Keratinocyte (primary cell): Measurements from ENCODE around the gene PRR19. TPM values are rescaled to one million over a fixed set of nuclear protein-coding genes. Genes with fewer than 3 reads are reported as not detected.

Experiments used
- DNase-seq: peaks from one replicate; pipeline ENCODE4 v3.0.0-alpha.2; 2011; ENCODE audit warnings: low read depth, missing footprints, low spot score
- FAIRE-seq: peaks from 2 replicates; lab custom pipeline; 2011; peaks lifted over from hg19 to GRCh38; lab: Jason Lieb, UNC
- H2AFZ ChIP-seq: 2 replicates; pipeline ENCODE4 v1.6.0; 2012; ENCODE audit warnings: low read length, control low read depth, inconsistent platforms; ENCODE audit not compliant: control insufficient read depth
- H3K27ac ChIP-seq: 2 replicates; pipeline ENCODE4 v1.5.1; 2011; ENCODE audit warnings: low read length; ENCODE audit not compliant: control insufficient read depth, insufficient read depth
- H3K27me3 ChIP-seq: 3 replicates; pipeline ENCODE4 v1.6.0; 2011; ENCODE audit warnings: low read length; ENCODE audit not compliant: control insufficient read depth, insufficient read depth; ENCODE audit errors: extremely low read depth
- H3K36me3 ChIP-seq, 2 experiments: 2 replicates in 1 of 2; 3 replicates in 1 of 2; pipeline ENCODE4 v1.5.1; 2011; ENCODE audit warnings: low read length in 2 of 2, mild to moderate bottlenecking in 1 of 2; ENCODE audit not compliant: control insufficient read depth in 2 of 2, insufficient read depth in 2 of 2; ENCODE audit errors: extremely low read depth in 1 of 2
- H3K4me1 ChIP-seq: 3 replicates; pipeline ENCODE4 v1.5.1; 2011; ENCODE audit warnings: low read length; ENCODE audit not compliant: control insufficient read depth, insufficient read depth; ENCODE audit errors: extremely low read depth
- H3K4me2 ChIP-seq: 3 replicates; pipeline ENCODE4 v1.6.0; 2011; ENCODE audit warnings: low read depth, low read length; ENCODE audit not compliant: control insufficient read depth, insufficient read depth; ENCODE audit errors: extremely low read depth
- H3K4me3 ChIP-seq, 3 experiments: fragments of 200-600 bp in 1 of 3; sonication (generic) in 1 of 3; 2 replicates in 2 of 3; 3 replicates in 1 of 3; pipeline ENCODE4 v1.5.1; 2011 to 2016; ENCODE audit warnings: low read length in 3 of 3, mild to moderate bottlenecking in 3 of 3, control low read depth in 2 of 3, inconsistent platforms in 1 of 3, low read depth in 1 of 3, mixed read lengths in 1 of 3, mixed run types in 1 of 3, moderate library complexity in 1 of 3; ENCODE audit not compliant: control insufficient read depth in 2 of 3, insufficient read depth in 2 of 3; ENCODE audit errors: extremely low read depth in 1 of 3
- H3K79me2 ChIP-seq: 2 replicates; pipeline ENCODE4 v1.6.0; 2012; ENCODE audit warnings: low read length; ENCODE audit not compliant: control insufficient read depth, insufficient read depth
- H3K9ac ChIP-seq: 3 replicates; pipeline ENCODE4 v1.6.0; 2011; ENCODE audit warnings: low read length; ENCODE audit not compliant: control insufficient read depth, insufficient read depth; ENCODE audit errors: extremely low read depth
- H3K9me1 ChIP-seq: 3 replicates; pipeline ENCODE4 v1.6.0; 2011; ENCODE audit warnings: low read length; ENCODE audit not compliant: control insufficient read depth, insufficient read depth; ENCODE audit errors: extremely low read depth
- H3K9me3 ChIP-seq: 2 replicates; pipeline ENCODE4 v1.5.1; 2012; ENCODE audit warnings: low read depth, low read length; ENCODE audit not compliant: control insufficient read depth
- H4K20me1 ChIP-seq: 3 replicates; pipeline ENCODE4 v1.6.0; 2011; ENCODE audit warnings: low read length; ENCODE audit not compliant: control insufficient read depth, insufficient read depth; ENCODE audit errors: extremely low read depth
- EZH2 ChIP-seq: IDR thresholded peaks from one replicate; pipeline ENCODE4 v1.6.1; 2012; ENCODE audit warnings: inconsistent platforms, mild to moderate bottlenecking, low read length, moderate library complexity
- dilution Hi-C: fragments of 300-500 bp; cut with MboI; formaldehyde crosslinking; loops from one replicate; pipeline ENCODE4 v1.7.0; 2020; ENCODE audit warnings: low sequenced_read_pairs; ENCODE audit not compliant: extremely low pct_ligation_motif_present
- polyA plus RNA-seq, 5 experiments: library from polyadenylated mRNA; depleted of rRNA in 3 of 5; stranded (reverse) in 3 of 5; stranded (forward) in 1 of 5; unstranded in 1 of 5; fragments of >200 nt; gene quantifications; 1 replicate in 1 of 5; 2 replicates in 3 of 5; 3 replicates in 1 of 5; pipeline versions ENCODE4 v1.2.1 to v1.2.3, GENCODE V29; 2011 to 2012; ENCODE audit warnings: missing spikeins in 2 of 5, low read depth in 1 of 5, low replicate concordance in 1 of 5
- TF ChIP-seq, protein P1 (sequence below), 3 experiments: IDR thresholded peaks in 1 of 3; conservative IDR thresholded peaks in 1 of 3; optimal IDR thresholded peaks in 1 of 3; 2 replicates in 2 of 3; 3 replicates in 1 of 3; pipeline versions ENCODE3 to v1.5.1; 2011; ENCODE audit warnings: low read length in 3 of 3, mild to moderate bottlenecking in 3 of 3, moderate library complexity in 2 of 3, control low read depth in 1 of 3, inconsistent platforms in 1 of 3; ENCODE audit not compliant: insufficient read depth in 2 of 3; ENCODE audit errors: extremely low read depth in 1 of 3

Gene PRR19
- polyA plus RNA-seq, 1 donor (not counting 4 experiments of a cell fraction or from before 2014, with no cell fraction given), result 0.25 TPM

GRCh38 chr19:42272989-42273406 lies 28.9 kb upstream of the PRR19 start:
- H3K4me2 ChIP-seq, result no peak overlapping the region
- no peak overlapping the region for H3K9ac ChIP-seq
- H3K27ac ChIP-seq, result no peak overlapping the region
- H3K79me2 ChIP-seq, result peaks cover 61% of the 10 kb centered on the region
- H3K9me1 ChIP-seq, result peaks cover 2% of the 10 kb centered on the region
- dilution Hi-C loops, result no loop called here
- peaks cover 21 to 29% of the 10 kb centered on the region in 2 experiments for H3K36me3 ChIP-seq
- no peak overlapping the region for H2AFZ ChIP-seq
- DNase-seq (no peak), FAIRE-seq (no peak)
- no peaks in the 10 kb centered on the region for H4K20me1 ChIP-seq
- peaks cover 47% of the 10 kb centered on the region for H3K4me1 ChIP-seq
- TF ChIP-seq, protein P1, sequence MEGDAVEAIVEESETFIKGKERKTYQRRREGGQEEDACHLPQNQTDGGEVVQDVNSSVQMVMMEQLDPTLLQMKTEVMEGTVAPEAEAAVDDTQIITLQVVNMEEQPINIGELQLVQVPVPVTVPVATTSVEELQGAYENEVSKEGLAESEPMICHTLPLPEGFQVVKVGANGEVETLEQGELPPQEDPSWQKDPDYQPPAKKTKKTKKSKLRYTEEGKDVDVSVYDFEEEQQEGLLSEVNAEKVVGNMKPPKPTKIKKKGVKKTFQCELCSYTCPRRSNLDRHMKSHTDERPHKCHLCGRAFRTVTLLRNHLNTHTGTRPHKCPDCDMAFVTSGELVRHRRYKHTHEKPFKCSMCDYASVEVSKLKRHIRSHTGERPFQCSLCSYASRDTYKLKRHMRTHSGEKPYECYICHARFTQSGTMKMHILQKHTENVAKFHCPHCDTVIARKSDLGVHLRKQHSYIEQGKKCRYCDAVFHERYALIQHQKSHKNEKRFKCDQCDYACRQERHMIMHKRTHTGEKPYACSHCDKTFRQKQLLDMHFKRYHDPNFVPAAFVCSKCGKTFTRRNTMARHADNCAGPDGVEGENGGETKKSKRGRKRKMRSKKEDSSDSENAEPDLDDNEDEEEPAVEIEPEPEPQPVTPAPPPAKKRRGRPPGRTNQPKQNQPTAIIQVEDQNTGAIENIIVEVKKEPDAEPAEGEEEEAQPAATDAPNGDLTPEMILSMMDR (optimal IDR thresholded peaks at IDR 0.05 in 1 of 3, IDR thresholded peaks at IDR 0.05 in 1 of 3, conservative IDR thresholded peaks at IDR 0.05 in 1 of 3; ENCODE audit: extremely low read depth in 1 of 3, insufficient read depth in 2 of 3, low read length in 3 of 3), result no peak
- TF ChIP-seq EZH2, result no peak
- H3K9me3 ChIP-seq, result no peaks in the 10 kb centered on the region
- no peak overlapping the region for H3K4me3 ChIP-seq
- no peaks in the 10 kb centered on the region for H3K27me3 ChIP-seq

GRCh38 chr19:42273407-42274064 lies 28.4 kb upstream of the PRR19 start:
- dilution Hi-C loops, result no loop called here
- peaks cover 65% of the 10 kb centered on the region for H3K79me2 ChIP-seq
- H3K9me1 ChIP-seq, result peaks cover 2% of the 10 kb centered on the region
- peaks cover 21 to 33% of the 10 kb centered on the region in 2 experiments for H3K36me3 ChIP-seq
- H3K27me3 ChIP-seq, result no peaks in the 10 kb centered on the region
- no peaks in the 10 kb centered on the region for H4K20me1 ChIP-seq
- no peak for FAIRE-seq
- H3K9ac ChIP-seq, result no peak overlapping the region
- no peak overlapping the region for H3K27ac ChIP-seq
- H3K9me3 ChIP-seq, result no peaks in the 10 kb centered on the region
- TF ChIP-seq, protein P1 (optimal IDR thresholded peaks at IDR 0.05 in 1 of 3, IDR thresholded peaks at IDR 0.05 in 1 of 3, conservative IDR thresholded peaks at IDR 0.05 in 1 of 3; ENCODE audit: extremely low read depth in 1 of 3, insufficient read depth in 2 of 3, low read length in 3 of 3), result no peak
- H2AFZ ChIP-seq, result no peak overlapping the region
- DNase-seq, result no peak
- no peak overlapping the region for H3K4me2 ChIP-seq
- H3K4me1 ChIP-seq, result peaks cover 53% of the 10 kb centered on the region
- H3K4me3 ChIP-seq, result no peak overlapping the region
